OCI-LY7 (cell line): ENCODE measurements around the gene CLN5.

ENCODE experiments used
- CTCF ChIP-seq: fragments of 200-600 bp; sonication (generic); conservative IDR thresholded peaks from 2 replicates; pipeline ENCODE4 v1.5.1; 2014; ENCODE audit warnings: mild to moderate bottlenecking, antibody characterized with exemption, low read length, moderate library complexity, mixed read lengths
- EZH2phosphoT487 ChIP-seq: fragments of 200-600 bp; sonication (generic); IDR thresholded peaks from 2 replicates; pipeline ENCODE4 v1.6.1; 2018; ENCODE audit warnings: low read depth, borderline replicate concordance, mild to moderate bottlenecking, mixed run types, antibody characterized with exemption, low read length, moderate library complexity, mixed read lengths

GRCh38 chr13:76967031-76967430 lies 24.9 kb upstream of the CLN5 start:
- TF ChIP-seq CTCF (no peak), EZH2phosphoT487 (no peak)
